K562 (cell line): ENCODE results near the gene SCN5A. TPM values are rescaled to one million over a fixed set of nuclear protein-coding genes. Genes with fewer than 3 reads are reported as not detected.

Experiments
- ATAC-seq: fragments of 200-7000 bp; cut with Tn5 transposase; 3 replicates; pipeline ENCODE4 v1.9.1; 2020; ENCODE audit warnings: moderate library complexity
- BruUV-seq: library from RNA; stranded (reverse); fragments of 400-500 nt; replicated peaks from 2 replicates; lab custom pipeline; 2021; lab: Mats Ljungman, UMichigan
- CTCF ChIA-PET: fragments of 300-600 bp; formaldehyde crosslinking; extraction: SDS; loops from one replicate; lab custom pipeline; 2021; ENCODE audit warnings: low intra/inter-chr PET ratio; lab: Yijun Ruan, JAX
- POLR2A ChIA-PET: fragments of 300-600, 350-650 bp; sonication (Branson Sonifier 250); formaldehyde crosslinking; extraction: SDS; loops from one replicate; lab custom pipeline; 2021; ENCODE audit warnings: antibody characterized with exemption, inconsistent platforms; lab: Yijun Ruan, JAX
- DNase-seq, 4 experiments: peaks; one replicate each; pipeline versions ENCODE4 v3.0.0 to v3.0.0-alpha.2; 2011 to 2018; ENCODE audit warnings: low spot score in 3 of 4, mixed read lengths in 3 of 4; ENCODE audit errors: extremely low read depth in 1 of 4
- FAIRE-seq: peaks from 2 replicates; lab custom pipeline; 2011; peaks lifted over from hg19 to GRCh38; lab: Jason Lieb, UNC
- H2AFZ ChIP-seq: 2 replicates; pipeline ENCODE4 v1.6.0; 2011; ENCODE audit warnings: low read depth, low read length, control low read depth, inconsistent platforms
- H3K27ac ChIP-seq: fragments of 200-600 bp; 3 replicates; pipeline ENCODE4 v1.8.0; 2011; ENCODE audit warnings: low read depth, mild to moderate bottlenecking, control low read depth, inconsistent platforms, low read length, moderate library complexity, mixed read lengths; ENCODE audit errors: extremely low read depth
- H3K27me3 ChIP-seq, 2 experiments: fragments of 300-600 bp in 1 of 2; 2 replicates in 1 of 2; 3 replicates in 1 of 2; pipeline versions ENCODE4 v1.6.0 to v1.8.0; 2011; ENCODE audit warnings: inconsistent platforms in 2 of 2, low read length in 2 of 2, mild to moderate bottlenecking in 1 of 2, mixed read lengths in 1 of 2, moderate library complexity in 1 of 2; ENCODE audit not compliant: control insufficient read depth in 2 of 2, insufficient read depth in 2 of 2
- H3K36me3 ChIP-seq: fragments of 300-600 bp; 3 replicates; pipeline ENCODE4 v1.8.0; 2011; ENCODE audit warnings: mild to moderate bottlenecking, low read length, inconsistent platforms; ENCODE audit not compliant: control insufficient read depth, insufficient read depth
- H3K4me1 ChIP-seq, 2 experiments: fragments of 200-600 bp in 1 of 2; replicated peaks in 1 of 2; 2 replicates in 1 of 2; 3 replicates in 1 of 2; pipeline versions ENCODE4 v1.5.1 to v1.8.0; 2011; ENCODE audit warnings: inconsistent platforms in 2 of 2, low read length in 2 of 2, mild to moderate bottlenecking in 1 of 2, mixed read lengths in 1 of 2, moderate library complexity in 1 of 2; ENCODE audit not compliant: control insufficient read depth in 2 of 2, insufficient read depth in 2 of 2
- H3K4me2 ChIP-seq: 2 replicates; pipeline ENCODE4 v1.6.1; 2011; ENCODE audit warnings: low read length, control low read depth, inconsistent platforms, mixed read lengths; ENCODE audit not compliant: insufficient read depth
- H3K4me3 ChIP-seq: fragments of 200-600 bp; sonication (generic), shearing (Covaris generic); 2 replicates; pipeline ENCODE4 v1.5.1; 2016; ENCODE audit warnings: control low read depth, inconsistent platforms
- H3K79me2 ChIP-seq: fragments of 200-600 bp; 3 replicates; pipeline ENCODE4 v1.8.0; 2011; ENCODE audit warnings: low read length, inconsistent platforms; ENCODE audit not compliant: control insufficient read depth, insufficient read depth
- H3K9ac ChIP-seq, 2 experiments: 2 replicates each; pipeline versions ENCODE4 v1.6.0 to v1.6.1; 2011; ENCODE audit warnings: low read depth in 2 of 2, low read length in 2 of 2, control low read depth in 1 of 2, inconsistent platforms in 1 of 2, mild to moderate bottlenecking in 1 of 2, mixed read lengths in 1 of 2; ENCODE audit not compliant: insufficient read depth in 1 of 2
- H3K9me1 ChIP-seq: one replicate; pipeline ENCODE4 v1.6.0; 2011; ENCODE audit warnings: inconsistent platforms, mild to moderate bottlenecking, low read length, moderate library complexity; ENCODE audit not compliant: control insufficient read depth, insufficient read depth
- H3K9me3 ChIP-seq: replicated peaks from 2 replicates; pipeline ENCODE4 v1.5.1; 2011; ENCODE audit warnings: low read depth, low read length, inconsistent platforms; ENCODE audit not compliant: control insufficient read depth, insufficient read depth
- H4K20me1 ChIP-seq: replicated peaks from 2 replicates; pipeline ENCODE4 v1.6.1; 2011; ENCODE audit warnings: low read length, inconsistent platforms, mixed read lengths; ENCODE audit not compliant: control insufficient read depth, insufficient read depth
- DMBX1 ChIP-seq: fragments of 250-450 bp; sonication (Bioruptor Pico); IDR thresholded peaks from 2 replicates; pipeline ENCODE4 v1.8.0; 2022; ENCODE audit warnings: inconsistent platforms, mild to moderate bottlenecking, moderate library complexity, borderline replicate concordance
- GATA2 ChIP-seq: sonication (generic); formaldehyde crosslinking; IDR thresholded peaks from 2 replicates; pipeline ENCODE4 v1.4.0; 2020; ENCODE audit warnings: mild to moderate bottlenecking, missing genetic modification reagents
- HDAC2 ChIP-seq: fragments of 450-650 bp; IDR thresholded peaks from 2 replicates; pipeline ENCODE4 v1.6.1; 2016; ENCODE audit warnings: mild to moderate bottlenecking
- HDAC8 ChIP-seq: fragments of 450-650 bp; IDR thresholded peaks from 2 replicates; pipeline ENCODE4 v1.6.1; 2016; ENCODE audit warnings: mild to moderate bottlenecking, missing genetic modification characterization, moderate library complexity, missing compliant biosample characterization
- HNRNPL ChIP-seq: fragments of 200-400 bp; formaldehyde crosslinking; IDR thresholded peaks from 2 replicates; pipeline ENCODE4 v1.6.1; 2017; ENCODE audit warnings: low read depth, mild to moderate bottlenecking, low read length
- NCOR1 ChIP-seq: fragments of 450-650 bp; IDR thresholded peaks from 2 replicates; pipeline ENCODE4 v1.6.1; 2016; ENCODE audit warnings: mild to moderate bottlenecking, moderate library complexity
- PTRF ChIP-seq: fragments of 450-650 bp; IDR thresholded peaks from 2 replicates; pipeline ENCODE4 v1.6.1; 2016; ENCODE audit warnings: mild to moderate bottlenecking, missing genetic modification characterization, missing compliant biosample characterization
- SAFB ChIP-seq: fragments of 200-400 bp; formaldehyde crosslinking; IDR thresholded peaks from 2 replicates; pipeline ENCODE4 v1.6.1; 2017; ENCODE audit warnings: low read depth, low read length, borderline replicate concordance
- SMAD3 ChIP-seq: fragments of 450-650 bp; formaldehyde crosslinking; conservative IDR thresholded peaks from 2 replicates; pipeline ENCODE4 v1.4.0; 2020; ENCODE audit warnings: mild to moderate bottlenecking
- WGBS: fragments of 100-300 bp; shearing (Covaris generic); methylation state at CpG from one replicate; pipeline ENCODE4 v1.1.6; 2016; ENCODE audit warnings: low coverage, mixed read lengths; ENCODE audit not compliant: insufficient coverage; ENCODE audit errors: missing lambda C conversion rate; 5-methylcytosine and 5-hydroxymethylcytosine counted together
- in situ Hi-C: fragments of 300-500 bp; cut with MboI; formaldehyde crosslinking; loops from 4 replicates; pipeline ENCODE4 v1.15.0; 2018; ENCODE audit warnings: inconsistent platforms, mixed read lengths
- intact Hi-C: fragments of 100-400 bp; cut with micrococcal nuclease; formaldehyde crosslinking; loops from 2 replicates; pipeline ENCODE4 v1.14.2; 2022
- polyA plus RNA-seq, 8 experiments: library from polyadenylated mRNA; depleted of rRNA in 4 of 8; stranded (reverse) in 5 of 8; unstranded in 3 of 8; fragments of >200 nt; fragmentation: Nextera tagmentation in 2 of 8; fragmentation: Illumina TruSeq in 1 of 8; extraction: Ambion mirVana in 2 of 8; extraction: Trizol in 1 of 8; gene quantifications; 2 replicates each; pipeline versions ENCODE4 v1.2.1 to v1.2.3, GENCODE V29; 2011 to 2014; ENCODE audit warnings: inconsistent platforms in 1 of 8, missing spikeins in 1 of 8
- total RNA-seq, 7 experiments: library from RNA; depleted of rRNA in 6 of 7; stranded (reverse); fragments of >200 nt in 6 of 7; fragmentation: Illumina TruSeq in 2 of 7; extraction: Trizol in 2 of 7; gene quantifications; 2 replicates each; pipeline versions ENCODE4 v1.2.1 to v1.2.3, GENCODE V29; 2011 to 2021; ENCODE audit warnings: low replicate concordance in 1 of 7
- TF ChIP-seq, protein P1 (sequence below), 2 experiments: fragments of 450-650 bp in 1 of 2; IDR thresholded peaks; 2 replicates each; pipeline ENCODE4 v1.6.1; 2011 to 2017; ENCODE audit warnings: low read depth in 2 of 2, antibody characterized with exemption in 1 of 2, borderline replicate concordance in 1 of 2, low read length in 1 of 2, mild to moderate bottlenecking in 1 of 2, mixed read lengths in 1 of 2; ENCODE audit not compliant: control insufficient read depth in 1 of 2
- TF ChIP-seq, protein P2 (sequence below): fragments of 450-650 bp; formaldehyde crosslinking; IDR thresholded peaks from 2 replicates; pipeline ENCODE4 v1.4.0; 2020; ENCODE audit warnings: mild to moderate bottlenecking, moderate library complexity
- TF ChIP-seq, protein P3 (sequence below): fragments of 250-450 bp; sonication (Bioruptor Pico); IDR thresholded peaks from 2 replicates; pipeline ENCODE4 v1.8.0; 2021; ENCODE audit warnings: borderline replicate concordance, mild to moderate bottlenecking, moderate library complexity; ENCODE audit not compliant: poor library complexity, severe bottlenecking
- TF ChIP-seq, protein P4 (sequence below): fragments of 450-650 bp; formaldehyde crosslinking; IDR thresholded peaks from 2 replicates; pipeline ENCODE4 v1.4.0; 2020; ENCODE audit warnings: mild to moderate bottlenecking, moderate library complexity

SCN5A gene
- total and polyA plus RNA-seq, 9 of the 15 experiments (the other 6 are each of a cell fraction or from before 2014, with no cell fraction given), result 0.07 to 1.4 (median 0.21) TPM; not detected in 2

DNA sequence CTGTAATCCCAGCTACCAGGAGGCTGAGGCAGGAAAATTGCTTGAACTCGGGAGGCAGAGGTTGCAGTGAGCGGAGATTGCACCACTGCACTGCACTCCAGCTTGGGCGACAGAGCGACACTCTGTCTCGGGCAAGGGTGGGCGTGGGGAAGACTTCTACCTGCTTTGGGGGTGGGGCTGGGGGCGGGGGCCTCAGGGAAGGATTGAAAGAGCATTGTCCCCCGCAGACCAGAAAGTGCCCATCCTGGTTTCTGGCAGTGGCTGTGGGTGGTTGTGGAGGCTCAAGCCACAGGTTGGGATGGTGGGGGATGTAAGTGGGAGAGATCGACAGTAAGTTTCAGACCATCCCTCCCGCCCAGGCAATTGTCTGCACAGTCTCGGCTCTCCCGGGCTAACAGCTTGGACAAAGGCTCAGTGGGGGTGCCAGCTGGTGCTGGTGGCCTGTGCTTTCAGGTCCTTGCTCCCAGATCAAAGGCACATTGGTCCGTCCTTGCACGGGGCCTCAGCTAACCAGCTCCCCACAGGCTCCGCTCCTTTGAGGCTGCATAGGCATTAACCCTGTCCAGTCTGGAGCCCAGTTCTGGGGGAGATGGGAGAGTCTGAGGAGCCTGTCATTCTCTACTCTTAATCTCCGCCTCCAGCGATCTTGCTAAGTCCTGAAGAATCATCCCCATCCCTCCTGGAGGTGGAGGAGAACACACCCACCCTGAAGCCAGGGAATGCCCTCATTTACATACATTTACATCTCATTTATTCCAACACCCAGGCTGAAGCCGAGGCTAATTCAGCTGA is 8.6 kb downstream of the SCN5A start (continued):
- TF ChIP-seq, protein P1, sequence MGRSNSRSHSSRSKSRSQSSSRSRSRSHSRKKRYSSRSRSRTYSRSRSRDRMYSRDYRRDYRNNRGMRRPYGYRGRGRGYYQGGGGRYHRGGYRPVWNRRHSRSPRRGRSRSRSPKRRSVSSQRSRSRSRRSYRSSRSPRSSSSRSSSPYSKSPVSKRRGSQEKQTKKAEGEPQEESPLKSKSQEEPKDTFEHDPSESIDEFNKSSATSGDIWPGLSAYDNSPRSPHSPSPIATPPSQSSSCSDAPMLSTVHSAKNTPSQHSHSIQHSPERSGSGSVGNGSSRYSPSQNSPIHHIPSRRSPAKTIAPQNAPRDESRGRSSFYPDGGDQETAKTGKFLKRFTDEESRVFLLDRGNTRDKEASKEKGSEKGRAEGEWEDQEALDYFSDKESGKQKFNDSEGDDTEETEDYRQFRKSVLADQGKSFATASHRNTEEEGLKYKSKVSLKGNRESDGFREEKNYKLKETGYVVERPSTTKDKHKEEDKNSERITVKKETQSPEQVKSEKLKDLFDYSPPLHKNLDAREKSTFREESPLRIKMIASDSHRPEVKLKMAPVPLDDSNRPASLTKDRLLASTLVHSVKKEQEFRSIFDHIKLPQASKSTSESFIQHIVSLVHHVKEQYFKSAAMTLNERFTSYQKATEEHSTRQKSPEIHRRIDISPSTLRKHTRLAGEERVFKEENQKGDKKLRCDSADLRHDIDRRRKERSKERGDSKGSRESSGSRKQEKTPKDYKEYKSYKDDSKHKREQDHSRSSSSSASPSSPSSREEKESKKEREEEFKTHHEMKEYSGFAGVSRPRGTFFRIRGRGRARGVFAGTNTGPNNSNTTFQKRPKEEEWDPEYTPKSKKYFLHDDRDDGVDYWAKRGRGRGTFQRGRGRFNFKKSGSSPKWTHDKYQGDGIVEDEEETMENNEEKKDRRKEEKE (IDR thresholded peaks at IDR 0.05; ENCODE audit: borderline replicate concordance in 1 of 2, control insufficient read depth in 1 of 2, low read depth in 2 of 2, low read length in 1 of 2), result no peak
- TF ChIP-seq HNRNPL, result no peak

DNA sequence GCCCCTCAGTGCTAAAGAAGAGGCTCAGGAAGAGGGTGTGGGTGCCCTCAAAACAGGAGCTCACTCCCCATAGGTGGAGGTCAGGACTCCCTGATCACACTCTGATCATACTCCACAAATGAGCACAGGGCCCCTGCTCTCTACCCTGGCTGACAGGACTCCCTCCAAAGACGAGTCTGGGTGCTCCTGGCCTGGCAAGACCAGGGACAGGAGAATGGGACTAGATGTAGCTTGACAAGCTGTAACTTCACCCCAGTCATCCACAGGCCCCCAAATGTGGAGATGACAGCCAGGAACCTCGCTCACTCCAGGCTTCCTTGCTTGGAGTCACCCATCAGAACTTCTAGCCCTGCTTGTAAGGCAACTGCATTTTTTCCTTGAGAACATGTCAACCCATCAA is 11.1 kb downstream of the SCN5A start:
- Histone ChIP-seq H3K27me3 (peaks cover 40 to 73% of the 10 kb centered on the region in 2 experiments), H3K4me1 (no peaks in the 10 kb centered on the region), H3K79me2 (no peaks in the 10 kb centered on the region), H3K9me3 (no peaks in the 10 kb centered on the region), H2AFZ (no peak overlapping the region), H3K9ac (peak overlapping the region in 1 of 2 experiments; percentile 6; a peak in 2 of 4 replicates), H3K4me2 (no peak overlapping the region), H3K9me1 (no peaks in the 10 kb centered on the region), H3K27ac (no peak overlapping the region), H3K4me3 (no peak overlapping the region), H4K20me1 (peaks cover 18% of the 10 kb centered on the region), H3K36me3 (no peaks in the 10 kb centered on the region)
- no TSS peak for BruUV-seq
- 0% methylated on average over 2 of the region's 2 CpGs for WGBS
- ATAC-seq, result no peak
- intact Hi-C loops (no loop called here), in situ Hi-C loops (no loop called here)
- FAIRE-seq, result no peak
- no peak for DNase-seq
- POLR2A ChIA-PET, result no interaction called here
- CTCF ChIA-PET, result no interaction called here
- TF ChIP-seq SMAD3 (no peak), HDAC8 (tag) (no peak), NCOR1 (no peak), SAFB (no peak), GATA2 (CRISPR knock-in tag) (no peak), HDAC2 (no peak), PTRF (no peak), DMBX1 (CRISPR knock-in tag) (no peak)
- TF ChIP-seq, protein P2, sequence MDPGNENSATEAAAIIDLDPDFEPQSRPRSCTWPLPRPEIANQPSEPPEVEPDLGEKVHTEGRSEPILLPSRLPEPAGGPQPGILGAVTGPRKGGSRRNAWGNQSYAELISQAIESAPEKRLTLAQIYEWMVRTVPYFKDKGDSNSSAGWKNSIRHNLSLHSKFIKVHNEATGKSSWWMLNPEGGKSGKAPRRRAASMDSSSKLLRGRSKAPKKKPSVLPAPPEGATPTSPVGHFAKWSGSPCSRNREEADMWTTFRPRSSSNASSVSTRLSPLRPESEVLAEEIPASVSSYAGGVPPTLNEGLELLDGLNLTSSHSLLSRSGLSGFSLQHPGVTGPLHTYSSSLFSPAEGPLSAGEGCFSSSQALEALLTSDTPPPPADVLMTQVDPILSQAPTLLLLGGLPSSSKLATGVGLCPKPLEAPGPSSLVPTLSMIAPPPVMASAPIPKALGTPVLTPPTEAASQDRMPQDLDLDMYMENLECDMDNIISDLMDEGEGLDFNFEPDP (CRISPR knock-in tag), result no peak
- TF ChIP-seq, protein P3, sequence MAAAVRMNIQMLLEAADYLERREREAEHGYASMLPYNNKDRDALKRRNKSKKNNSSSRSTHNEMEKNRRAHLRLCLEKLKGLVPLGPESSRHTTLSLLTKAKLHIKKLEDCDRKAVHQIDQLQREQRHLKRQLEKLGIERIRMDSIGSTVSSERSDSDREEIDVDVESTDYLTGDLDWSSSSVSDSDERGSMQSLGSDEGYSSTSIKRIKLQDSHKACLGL (CRISPR knock-in tag), result no peak
- TF ChIP-seq, protein P4, sequence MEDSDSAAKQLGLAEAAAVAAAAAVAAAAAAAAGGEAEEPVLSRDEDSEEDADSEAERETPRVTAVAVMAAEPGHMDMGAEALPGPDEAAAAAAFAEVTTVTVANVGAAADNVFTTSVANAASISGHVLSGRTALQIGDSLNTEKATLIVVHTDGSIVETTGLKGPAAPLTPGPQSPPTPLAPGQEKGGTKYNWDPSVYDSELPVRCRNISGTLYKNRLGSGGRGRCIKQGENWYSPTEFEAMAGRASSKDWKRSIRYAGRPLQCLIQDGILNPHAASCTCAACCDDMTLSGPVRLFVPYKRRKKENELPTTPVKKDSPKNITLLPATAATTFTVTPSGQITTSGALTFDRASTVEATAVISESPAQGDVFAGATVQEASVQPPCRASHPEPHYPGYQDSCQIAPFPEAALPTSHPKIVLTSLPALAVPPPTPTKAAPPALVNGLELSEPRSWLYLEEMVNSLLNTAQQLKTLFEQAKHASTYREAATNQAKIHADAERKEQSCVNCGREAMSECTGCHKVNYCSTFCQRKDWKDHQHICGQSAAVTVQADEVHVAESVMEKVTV (CRISPR knock-in tag), result no peak
